ENCODE measurements around the gene GAS6.

- TF ChIP-seq CTCF (IDR thresholded peaks at IDR 0.05 in 2 of 3, conservative IDR thresholded peaks at IDR 0.05 in 1 of 3; ENCODE audit: borderline replicate concordance in 1 of 3, insufficient read depth in 1 of 3, low read depth in 2 of 3, low read length in 2 of 3) (no peak), ZNF274 (IDR thresholded peaks at IDR 0.05; ENCODE audit: low read depth, low read length) (no peak), EZH2 (IDR thresholded peaks at IDR 0.05) (no peak), POLR2AphosphoS5 (IDR thresholded peaks at IDR 0.05; ENCODE audit: low read depth, low read length) (no peak), EGR1 (IDR thresholded peaks at IDR 0.05; ENCODE audit: low read depth) (no peak), POLR2A (IDR thresholded peaks at IDR 0.05; ENCODE audit: borderline replicate concordance, extremely low read depth, insufficient read depth, insufficient read length) (no peak)
Measured at GRCh38 chr13:113903912-113904311, 40.0 kb upstream of the GAS6 start.

All from HCT116 (cell line).